ENCODE data around the gene ABCG2.
A peak's percentile ranks its signal among the peaks of the same experiment; 100 is the strongest.
"Not testable (repeated sequence)": the region's sequence is repeated elsewhere in the genome, so short reads cannot be mapped to it uniquely, and the experiment has no call there.

Gene ABCG2

DNA sequence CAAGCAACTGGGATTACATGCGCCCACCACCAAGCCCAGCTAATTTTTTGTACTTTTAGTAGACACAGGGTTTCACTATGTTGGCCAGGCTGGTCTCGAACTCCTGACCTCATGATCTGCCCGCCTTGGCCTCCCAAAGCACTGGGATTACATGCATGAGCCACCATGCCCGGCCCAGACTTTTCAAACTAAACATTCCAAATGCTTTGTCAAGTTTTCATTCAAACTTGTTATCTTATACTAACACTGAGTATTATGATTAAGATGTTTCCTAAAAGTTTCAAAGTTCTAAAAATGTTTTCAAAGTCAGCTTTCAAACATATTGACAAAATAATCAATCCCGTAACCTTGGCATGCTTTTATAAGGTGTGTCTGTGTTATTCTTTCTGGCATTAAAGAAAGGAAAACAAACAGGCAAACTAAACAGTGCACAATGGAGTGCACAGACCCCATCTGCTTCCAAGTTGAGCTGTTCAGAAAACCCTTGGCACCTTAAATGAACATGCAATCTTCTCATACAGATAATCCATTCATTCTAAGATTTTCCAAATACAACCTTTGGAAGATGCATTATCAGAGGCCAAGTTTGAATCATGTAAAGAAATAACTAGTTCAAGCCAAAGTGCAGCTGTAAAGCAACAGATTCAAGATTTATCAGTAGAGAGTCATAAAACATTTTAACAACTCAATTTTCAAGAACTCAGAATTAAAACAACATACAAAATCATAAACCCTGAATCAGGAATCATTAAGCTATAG is 49.1 kb downstream of the ABCG2 start:
- DNase-seq: no peak

DNA sequence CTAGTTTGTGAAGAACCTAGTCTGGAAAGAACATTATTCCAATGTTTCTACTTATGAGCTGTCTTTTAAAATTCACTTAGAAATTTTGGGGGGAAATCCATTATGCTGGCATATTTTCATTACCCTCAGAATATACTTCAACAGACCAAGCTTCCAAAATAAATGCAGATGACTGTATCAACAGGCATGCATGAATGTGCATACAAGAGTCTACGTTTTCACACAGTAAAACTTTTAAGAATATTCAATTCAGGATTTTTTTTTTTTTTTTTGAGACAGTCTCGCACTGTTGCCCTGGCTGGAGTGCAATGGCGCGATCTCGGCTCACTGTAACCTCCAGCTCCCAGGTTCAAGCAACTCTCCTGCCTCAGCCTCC is 49.7 kb downstream of the ABCG2 start:
- no peak for DNase-seq

DNA sequence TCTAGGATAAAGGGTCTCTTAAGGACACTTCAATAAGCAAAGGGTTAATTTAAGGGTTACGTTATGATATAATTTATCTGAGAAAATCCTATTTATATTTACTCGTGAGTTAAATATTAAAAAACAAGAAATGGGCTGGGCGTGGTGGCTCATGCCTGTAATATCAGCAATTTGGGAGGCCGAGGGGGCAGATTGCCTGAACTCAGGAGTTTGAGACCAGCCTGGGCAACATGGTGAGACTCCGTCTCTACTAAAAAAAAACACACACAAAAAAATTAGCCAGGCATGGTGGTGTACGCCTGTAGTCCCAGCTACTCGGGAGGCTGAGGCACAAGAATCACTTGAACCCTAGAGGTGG is 50.4 kb downstream of the ABCG2 start:
- DNase-seq: not testable (repeated sequence)

DNA sequence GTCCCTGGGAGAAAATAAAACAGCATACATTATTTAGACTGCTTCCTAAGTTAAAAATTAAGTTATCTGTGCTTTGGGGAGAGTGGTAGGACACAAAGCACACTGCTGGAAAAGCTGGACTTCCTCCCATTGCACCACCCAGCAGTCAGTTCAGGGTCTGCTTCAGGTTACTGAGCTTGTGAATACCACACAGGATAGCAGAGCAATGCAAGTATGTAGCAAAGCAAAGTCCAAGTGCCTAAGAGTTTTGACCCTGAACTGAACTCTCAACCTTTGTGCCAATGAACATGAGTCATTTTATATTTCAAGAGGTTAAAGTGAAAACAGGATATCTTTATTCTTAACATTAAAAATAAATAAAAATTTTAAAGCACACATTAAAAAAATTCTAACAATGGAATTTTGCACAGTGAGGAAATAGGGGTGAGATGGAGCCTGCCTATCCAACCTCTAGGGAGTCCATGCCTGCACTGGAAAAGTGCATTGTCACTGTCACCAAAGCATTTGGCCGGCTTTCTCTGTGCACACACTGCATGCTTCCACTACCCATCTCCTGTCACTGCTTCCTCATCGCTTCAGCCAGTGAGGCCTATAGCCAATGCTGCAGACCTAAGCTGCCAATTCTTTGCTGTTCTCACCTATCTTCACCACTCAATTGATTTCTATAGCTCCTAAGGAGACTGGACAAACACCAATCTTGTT is 50.9 kb downstream of the ABCG2 start:
- no peak for DNase-seq

DNA sequence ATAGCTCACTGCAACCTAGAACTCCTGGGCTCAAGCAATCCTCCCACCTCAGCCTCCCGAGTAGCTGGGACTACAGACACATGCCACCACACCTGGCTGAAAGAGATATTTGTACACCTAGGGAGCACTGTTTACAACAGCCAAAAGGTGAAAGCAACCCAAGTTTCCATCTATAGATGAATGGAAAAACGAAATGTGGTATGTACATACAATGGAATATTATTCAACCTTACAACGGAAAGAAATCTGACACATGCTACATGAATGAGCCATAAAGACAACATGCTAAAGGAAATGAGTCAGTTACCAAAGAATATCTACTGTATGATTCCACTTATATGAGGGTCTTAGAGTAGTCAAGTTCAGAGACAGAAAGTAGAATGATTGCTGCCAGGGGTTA is 52.2 kb downstream of the ABCG2 start:
- no peak for DNase-seq

DNA sequence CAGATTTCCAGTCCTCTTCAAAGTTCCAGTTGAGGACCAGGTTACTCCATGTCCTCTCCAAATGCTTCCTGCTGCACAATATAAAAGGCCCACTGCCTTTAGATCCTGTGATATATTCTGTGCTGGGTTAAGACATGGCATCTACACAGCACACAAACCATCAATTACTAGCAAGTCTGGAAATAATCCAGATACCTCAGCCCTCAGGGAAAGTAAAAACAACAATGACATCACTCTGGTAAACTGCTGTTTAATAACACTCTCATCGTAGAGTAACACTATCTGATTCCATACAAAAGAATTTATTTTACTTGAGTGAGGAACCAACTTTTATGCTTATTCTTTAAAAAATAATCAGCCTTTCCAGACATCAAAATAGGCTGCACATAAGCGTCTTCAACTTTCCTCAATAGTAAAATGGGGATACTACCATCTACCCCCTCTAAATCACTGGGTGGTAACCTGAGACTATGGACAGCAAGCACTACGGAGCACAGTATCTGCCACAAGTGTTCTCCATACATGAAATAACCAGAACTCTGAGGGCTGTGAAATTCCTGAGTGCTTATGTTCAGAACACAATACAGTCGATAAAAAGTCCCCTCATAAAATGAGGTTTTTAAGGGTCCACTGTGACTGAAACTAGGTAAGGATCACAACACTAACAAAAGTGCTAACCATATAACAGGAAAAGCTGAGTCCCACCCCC is 53.4 kb downstream of the ABCG2 start:
- DNase-seq: peak; percentile 35

DNA sequence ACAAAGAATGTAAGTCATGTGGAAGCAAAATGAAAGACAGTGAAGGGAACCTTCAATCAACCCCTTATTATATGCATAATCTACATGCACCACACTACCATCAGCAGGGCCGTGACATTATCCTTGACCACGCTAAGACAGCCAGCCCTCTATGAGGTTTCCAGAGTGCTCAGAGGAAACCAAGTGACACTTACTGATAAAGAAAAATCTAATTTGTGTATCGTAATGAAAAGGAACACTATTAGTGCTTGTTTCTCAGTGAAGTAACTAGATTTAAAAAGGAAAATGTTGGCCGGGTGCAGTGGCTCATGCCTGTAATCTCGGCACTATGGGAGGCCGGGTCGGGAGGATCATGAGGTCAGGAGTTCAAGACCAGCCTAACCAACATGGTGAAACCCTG is 56.4 kb downstream of the ABCG2 start:
- no peak for DNase-seq

DNA sequence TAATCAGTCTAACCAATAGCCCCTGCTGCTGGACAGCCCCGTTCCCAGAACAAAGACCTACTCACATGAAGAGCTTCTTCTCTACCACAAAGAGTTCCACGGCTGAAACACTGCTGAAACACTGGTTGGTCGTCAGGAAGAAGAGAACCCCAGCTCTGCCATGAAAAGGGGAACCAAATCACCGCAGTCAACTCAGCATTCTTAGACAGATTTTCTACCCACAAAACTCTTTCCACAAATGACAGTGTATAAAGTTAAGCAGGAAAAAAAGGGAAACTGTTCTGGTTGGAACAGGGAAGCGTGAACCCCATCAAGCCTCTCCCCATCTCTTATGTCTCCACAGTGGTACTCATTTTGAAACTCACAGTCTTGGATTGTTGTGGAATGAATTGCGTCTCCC is 57.3 kb downstream of the ABCG2 start:
- DNase-seq: no peak

DNA sequence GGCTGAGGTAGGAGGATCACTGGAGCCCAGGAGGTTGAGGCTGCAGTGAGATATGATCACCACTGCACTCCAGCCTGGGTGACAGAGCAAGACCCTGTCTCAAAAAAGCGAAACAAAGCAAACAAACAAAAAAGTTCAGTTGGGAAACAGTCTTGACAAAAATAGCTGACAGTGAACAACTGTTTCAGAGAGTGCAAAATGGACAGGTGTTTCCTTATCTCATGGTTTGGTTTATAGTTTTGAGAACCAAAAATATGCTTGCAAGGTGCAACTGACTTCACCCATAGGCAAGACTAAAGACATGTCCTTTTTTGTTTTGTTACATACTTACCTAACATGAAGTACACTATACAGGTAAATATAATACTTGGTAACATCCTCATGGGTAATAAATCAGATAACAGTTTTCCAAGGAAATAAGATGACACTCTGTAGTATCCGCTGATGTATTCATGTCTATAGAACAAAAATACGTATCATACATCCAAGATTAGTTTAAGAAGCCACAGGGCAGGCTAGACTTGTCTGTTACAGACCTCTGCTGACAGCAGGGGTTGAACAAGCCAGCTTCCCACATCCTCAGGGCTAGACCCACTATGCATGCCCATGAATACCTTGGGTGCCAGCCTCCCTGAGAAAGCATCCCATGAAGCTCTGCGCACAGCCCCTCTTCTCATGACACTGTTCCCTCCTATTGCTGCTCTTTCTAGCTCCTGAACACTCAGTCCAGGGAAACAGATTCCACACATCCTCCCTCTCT is 59.3 kb downstream of the ABCG2 start:
- DNase-seq: no peak

DNA sequence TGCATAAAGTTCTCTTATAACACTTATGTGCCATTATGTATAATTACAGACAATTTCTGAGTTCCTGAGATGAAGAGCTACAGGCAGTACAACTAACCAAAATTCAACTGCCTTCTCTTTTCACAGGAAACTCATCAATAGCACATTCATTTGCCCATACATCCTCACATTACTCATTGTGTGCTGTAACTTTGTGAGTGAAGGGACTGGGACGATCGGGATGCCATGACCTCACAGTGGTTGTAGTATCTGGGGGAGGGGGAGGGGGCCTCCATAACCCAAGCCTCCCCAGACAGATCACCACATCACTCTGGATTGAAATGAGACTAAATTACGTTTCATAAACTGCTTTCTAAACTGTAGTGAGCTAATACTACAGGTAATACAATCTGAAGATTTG is 60.7 kb downstream of the ABCG2 start:
- DNase-seq: no peak

DNA sequence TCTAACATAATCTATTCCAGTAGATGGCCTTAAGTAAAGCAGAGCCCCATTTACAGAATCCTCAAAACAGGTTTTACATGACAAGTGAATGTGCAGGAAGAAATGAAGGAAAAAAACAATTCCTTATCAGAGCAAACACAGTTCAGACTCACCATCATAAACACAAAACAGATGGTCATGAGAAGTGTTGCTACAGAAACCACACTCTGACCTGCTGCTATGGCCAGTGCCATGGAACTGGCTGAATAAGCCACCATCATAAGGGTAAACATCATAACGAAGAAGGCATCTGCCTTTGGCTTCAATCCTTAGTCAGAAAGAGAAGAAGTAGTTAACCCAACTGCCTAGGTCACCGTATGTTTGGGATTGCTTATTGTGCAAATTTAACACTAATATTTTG is 61.1 kb downstream of the ABCG2 start:
- DNase-seq: no peak

DNA sequence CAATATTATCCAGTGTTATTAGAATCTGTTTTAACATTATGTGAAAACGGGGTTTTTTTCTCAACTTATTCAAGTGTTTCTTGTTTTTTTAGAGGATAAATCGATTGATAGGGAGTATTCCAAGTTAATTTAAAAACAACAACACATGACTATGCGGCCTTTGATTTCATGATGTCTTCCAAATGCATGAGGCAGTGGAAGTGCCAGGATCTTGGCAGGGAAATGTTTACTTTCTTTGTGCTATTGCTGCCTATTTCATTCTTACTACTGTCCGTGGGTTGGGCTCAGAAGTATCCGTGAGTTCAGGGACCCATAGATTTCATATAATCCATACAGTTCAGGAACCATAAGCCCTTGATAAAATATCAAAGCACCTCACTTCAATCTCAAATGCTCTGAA is 64.6 kb downstream of the ABCG2 start:
- no peak for DNase-seq

DNA sequence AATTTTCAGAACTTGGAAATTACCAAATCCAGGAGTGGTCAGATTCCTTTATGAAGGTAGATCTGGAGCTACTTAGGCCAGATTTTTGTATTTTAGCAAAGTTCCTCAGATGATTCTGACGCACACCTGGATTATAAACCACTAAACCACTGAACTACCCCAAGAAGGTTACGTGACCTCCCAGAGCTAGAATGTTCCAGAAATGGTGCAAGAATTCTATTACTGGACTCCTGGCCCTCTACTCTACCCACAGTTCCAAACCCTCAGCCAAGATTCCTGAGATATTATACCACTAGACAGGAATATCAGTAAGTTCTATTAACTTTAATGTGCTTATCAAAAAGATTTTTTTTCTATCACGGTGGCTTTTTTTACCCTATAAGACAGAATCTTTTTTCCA is 67.1 kb downstream of the ABCG2 start:
- no peak for DNase-seq

DNA sequence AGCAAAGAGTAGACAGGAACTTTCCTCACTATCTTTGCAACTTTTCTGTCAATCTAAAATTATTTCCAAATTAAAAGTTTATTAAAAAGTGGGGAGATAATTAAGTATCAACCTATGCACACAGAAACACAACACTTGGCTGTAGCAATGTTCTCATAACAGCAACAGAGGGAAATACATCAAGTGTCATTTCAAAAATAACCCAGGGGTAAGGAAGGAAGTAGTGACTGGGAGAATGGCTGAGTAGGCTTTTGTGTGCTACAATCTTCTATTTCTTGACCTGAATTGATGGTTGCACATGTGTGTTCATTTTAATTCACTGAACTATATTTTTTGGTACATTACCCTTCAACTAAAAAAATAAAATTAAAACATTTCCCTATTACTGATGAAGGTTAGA is 67.5 kb downstream of the ABCG2 start:
- DNase-seq: no peak

DNA sequence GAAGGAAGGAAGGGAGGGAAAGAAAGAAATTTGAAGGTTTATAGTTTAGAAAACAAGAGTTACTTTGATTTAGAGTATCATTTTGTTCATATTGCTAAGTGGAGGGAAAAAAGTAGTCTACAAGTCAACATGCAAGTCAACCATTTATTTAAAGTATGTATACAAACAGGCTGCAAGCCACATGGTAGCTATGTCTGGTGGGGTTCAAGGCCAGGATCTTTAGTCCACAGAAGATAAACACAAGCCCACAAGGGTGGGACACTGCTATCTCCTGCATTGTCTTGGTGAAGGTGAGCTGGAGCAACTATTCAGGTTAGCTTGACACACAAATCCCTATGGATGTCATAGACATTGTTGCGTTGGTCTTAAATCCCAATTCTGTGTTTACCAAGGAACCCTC is 71.4 kb downstream of the ABCG2 start:
- no peak for DNase-seq

DNA sequence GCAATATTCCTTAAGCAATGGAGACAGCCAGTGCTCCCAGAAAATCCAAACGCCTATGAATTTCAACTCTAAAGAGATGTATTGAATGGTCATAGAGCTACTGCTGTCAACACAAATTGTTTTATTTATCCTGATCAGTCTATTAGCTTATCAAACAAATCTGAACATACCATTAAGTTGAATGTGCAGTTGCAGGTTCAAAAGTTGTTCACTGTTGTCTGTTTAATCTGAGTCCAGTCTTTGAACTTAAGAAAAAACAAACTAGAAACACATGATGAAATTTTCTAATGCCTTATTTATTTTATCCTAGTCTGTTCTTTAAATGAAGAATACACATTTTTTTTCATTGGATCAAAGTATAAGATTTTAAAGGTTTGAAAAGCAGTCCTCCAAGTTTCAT is 77.8 kb downstream of the ABCG2 start:
- DNase-seq: no peak

DNA sequence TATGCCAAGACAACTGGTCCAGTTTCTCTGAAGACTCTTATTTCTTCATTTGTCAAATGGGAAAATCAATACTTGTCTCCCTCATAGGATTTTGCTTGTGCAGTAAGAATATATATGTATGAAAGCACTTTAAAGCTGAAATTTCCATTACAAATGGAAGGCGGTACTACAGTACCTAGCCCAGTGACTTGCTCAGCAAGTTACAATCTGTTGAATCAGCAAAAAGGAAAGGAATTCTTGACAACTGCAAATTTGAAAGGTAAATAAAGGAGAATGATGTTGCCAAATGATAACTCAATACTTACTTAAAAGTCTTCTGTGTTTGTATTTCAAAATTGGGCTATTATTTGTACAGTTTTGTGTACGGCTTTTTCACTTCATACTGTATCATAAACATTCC is 79.9 kb downstream of the ABCG2 start:
- DNase-seq: no peak

DNA sequence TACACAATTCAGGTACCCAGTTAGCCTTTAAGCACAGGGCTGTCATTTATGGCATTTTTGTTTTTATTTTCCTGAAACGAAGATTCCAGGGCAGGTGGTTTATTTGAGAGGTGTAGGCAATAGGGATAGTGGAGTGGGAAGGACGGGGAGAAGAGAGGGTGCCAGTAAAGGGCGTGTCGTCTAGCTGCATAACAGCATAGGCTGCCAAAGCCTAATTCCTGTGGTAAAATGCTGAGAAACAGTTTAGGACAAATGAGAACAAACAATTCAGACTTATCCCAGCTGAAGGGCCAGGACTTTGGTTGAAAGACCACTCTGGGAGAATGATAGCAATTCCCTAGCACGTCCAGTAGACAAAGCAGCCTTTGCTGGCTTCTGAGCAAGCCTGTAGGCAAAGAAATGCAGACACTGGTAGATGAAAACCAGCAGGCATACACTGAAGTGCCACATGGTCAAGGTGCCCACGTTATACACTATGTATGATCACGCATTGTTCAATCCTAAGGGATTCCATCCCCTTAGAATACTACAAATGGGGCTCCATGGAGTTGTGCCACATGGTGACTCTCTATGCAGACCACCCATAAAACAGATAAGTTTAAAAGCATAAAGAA is 80.4 kb downstream of the ABCG2 start:
- no peak for DNase-seq

DNA sequence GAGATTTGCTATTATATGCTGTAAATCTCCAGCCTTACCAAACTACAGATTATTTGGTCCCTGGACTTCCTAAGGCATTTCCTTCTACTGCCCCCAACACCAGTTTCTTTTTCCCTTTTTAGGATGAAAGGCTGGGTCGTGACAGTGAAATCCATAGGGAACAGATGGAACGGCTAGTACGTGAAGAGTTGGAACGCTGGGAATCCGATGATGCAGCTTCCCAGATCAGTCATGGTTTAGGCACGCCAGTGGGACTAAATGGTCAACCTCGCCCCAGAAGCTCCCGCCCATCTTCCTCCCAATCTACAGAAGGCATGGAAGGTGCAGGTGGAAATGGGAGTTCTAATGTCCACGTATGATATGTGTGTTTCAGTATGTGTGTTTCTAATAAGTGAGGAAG is 83.1 kb downstream of the ABCG2 start:
- no peak for DNase-seq

DNA sequence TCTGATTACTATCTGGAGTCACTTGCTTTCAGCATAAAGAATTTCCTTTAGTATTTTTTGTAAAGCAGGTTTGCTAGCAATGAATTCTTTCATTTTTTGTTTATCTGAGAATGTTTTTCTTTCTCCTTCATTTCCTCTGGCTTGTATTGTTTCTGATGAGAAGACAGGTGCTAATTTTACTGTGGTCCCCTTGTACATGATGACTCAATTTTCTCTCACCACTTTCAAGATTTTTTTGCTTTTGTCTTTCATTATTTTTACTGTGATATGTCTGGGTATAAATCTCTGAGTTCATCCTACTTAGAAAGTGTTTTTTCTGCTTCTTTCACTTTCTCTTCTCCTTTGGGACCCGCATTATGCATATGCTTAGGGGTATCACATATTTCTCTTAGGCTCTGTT is 88.4 kb downstream of the ABCG2 start:
- DNase-seq: no peak

DNA sequence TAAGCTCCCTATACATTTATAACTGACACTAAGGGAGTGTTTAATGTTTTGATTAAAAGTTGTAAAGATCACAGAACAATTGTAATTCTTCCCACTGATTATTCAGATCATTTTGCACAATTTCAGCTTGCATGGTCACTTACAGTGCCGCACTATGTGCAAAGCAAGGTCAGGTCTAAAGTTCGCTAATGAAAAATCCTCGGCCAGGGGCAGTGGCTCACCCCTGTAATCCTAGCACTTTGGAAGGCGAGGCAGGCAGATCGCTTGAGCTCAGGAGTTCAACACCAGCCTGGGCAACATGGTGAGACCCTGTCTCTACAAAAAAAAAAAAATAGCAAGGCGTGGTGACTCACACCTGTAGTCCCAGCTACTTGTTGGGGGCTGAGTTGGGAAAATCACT is 94.0 kb downstream of the ABCG2 start:
- DNase-seq: no peak

DNA sequence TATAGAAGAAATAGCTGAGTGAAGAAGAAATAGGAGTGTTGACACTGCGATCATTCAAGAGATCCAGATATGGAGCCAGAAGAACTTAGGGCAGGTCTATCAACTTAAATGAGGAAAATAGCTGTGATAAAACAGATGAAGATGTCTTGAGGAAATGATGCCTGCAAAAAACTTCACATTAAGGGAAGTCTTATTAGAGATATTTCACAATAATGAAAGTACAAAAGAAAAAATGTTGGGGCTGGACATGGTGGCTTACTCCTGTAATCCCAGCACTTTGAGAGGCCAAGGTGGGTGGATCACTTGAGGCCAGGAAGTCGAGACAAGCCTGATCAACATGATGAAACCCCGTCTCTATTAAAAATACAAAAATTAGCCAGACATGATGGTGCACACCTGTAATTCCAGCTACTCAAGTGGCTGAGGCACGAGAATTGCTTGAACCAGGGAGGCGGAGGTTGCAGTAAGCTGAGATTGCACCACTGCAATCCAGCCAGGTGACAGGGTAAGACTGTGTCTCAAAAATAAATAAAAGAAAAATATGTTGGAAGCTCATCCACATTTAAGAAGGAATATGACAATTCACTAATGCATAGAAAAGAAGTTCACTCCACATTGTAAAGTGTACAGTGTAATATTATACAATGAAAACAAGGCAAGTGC is 94.7 kb downstream of the ABCG2 start:
- no peak for DNase-seq

DNA sequence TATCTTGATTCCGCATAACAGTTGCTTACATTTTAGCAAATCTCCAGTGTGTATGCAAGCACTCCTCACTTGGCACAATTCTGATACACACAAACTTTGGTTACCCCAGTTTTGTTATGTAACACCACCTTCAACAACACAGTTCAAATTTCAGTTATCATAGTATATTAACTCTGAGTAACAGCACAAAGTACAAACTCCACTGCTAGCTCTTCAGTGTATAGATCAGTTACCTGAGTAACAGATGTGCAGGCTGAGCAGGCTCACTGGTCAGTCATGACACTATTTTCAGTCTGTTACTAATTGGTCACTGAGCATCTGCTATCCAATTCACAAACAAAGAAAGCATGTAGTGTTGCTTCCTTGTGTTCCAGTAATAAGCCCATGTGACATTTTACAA is 95.6 kb downstream of the ABCG2 start:
- no peak for DNase-seq
